ENCODE measurements around the gene CLEC4E. TPM values are rescaled to one million over a fixed set of nuclear protein-coding genes. Genes with fewer than 3 reads are reported as not detected.
"Not testable (repeated sequence)": the region's sequence is repeated elsewhere in the genome, so short reads cannot be mapped to it uniquely, and the experiment has no call there.

CLEC4E gene, protein sequence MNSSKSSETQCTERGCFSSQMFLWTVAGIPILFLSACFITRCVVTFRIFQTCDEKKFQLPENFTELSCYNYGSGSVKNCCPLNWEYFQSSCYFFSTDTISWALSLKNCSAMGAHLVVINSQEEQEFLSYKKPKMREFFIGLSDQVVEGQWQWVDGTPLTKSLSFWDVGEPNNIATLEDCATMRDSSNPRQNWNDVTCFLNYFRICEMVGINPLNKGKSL
- 1 to 10 TPM; 1.1 to 2.1 (median 1.6) TPM for polyA plus RNA-seq (ENCODE audit: insufficient read length in 4 of 4)

- not testable (repeated sequence) for DNase-seq (ENCODE audit: low read depth in 4 of 4, low spot score in 2 of 4)
Measured at GRCh38 chr12:8540831-8541230, at the start of gene CLEC4E. CLEC4E (minus strand) TSS chr12:8540905; CDS start chr12:8540797, 108 bp downstream.

DNA sequence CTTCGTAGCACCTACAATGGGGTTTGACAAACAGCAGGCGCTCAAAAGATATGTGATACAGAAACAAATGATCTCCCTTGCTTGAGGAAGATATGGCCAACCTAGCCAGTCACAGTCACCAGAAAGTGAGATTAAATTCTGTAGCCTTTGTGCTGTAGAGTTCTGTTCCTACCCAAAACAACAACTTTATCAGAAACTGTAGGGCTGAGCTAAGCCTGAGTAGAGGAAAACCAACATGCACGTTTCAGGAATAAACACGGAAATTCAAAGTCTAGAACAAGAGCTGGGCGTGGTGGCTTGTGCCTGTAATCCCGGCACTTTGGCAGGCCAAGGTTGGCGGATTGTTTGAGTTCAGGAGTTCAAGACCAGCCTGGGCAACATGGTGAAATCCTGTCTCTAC, 49.0 kb upstream of the CLEC4E start:
- no peak for DNase-seq (ENCODE audit: low read depth in 4 of 4, low spot score in 2 of 4)

DNA sequence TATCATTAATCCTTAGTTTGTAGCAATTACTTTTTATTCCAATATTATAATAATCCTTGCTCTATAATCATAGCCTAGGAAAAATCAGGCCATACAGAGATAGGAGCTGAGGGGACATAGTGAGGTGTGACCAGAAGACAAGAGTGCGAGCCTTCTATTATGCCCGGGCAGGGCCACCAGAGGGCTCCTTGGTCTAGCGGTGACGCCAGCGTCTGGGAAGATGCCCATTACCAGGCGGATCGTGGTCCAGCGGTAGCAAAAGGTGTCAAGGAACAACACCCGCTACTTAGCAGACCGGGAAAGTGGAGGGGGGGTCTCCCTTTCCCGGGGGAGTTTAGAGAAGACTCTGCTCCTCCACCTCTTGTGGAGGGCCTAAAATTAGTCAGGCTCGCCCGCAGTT, 43.8 kb upstream of the CLEC4E start:
- DNase-seq (ENCODE audit: low read depth in 4 of 4, low spot score in 2 of 4) = not testable (repeated sequence)

GRCh38 chr12:8584004-8584403, 43.3 kb upstream of the CLEC4E start:
- DNase-seq (ENCODE audit: low read depth in 4 of 4, low spot score in 2 of 4) = no peak

DNA sequence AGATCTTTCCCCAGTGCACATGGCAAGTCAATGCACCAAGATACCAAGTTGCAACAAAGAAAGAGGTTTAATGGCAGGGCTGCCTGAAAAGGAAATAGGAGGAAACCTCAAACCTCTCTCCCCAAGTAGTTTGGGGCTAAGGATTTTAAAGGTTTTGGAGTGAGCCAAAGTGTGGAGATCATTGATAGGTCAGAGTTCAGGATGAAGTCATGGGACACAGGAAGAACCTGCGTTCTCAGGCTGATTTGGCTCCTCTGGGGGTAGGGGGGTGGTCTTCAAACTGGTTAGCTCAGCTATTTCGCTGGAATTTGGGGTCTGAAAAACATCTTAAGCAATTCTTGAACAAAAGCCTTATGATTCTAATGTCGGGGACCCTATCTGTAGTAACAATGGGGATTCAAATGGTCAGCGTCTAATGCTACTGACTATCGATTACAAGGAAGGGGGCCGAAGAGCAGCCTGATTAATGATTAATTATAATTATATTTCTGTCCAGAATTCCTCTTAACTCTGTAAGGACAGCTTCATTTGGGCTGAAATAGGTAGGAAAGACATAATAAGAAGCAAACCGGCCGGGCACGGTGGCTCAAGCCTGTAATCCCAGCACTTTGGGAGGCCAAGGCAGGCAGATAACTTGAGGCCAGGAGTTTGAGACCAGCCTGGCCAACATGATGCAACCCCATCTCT, 40.5 kb upstream of the CLEC4E start:
- DNase-seq (ENCODE audit: low read depth in 4 of 4, low spot score in 2 of 4) = no peak

DNA sequence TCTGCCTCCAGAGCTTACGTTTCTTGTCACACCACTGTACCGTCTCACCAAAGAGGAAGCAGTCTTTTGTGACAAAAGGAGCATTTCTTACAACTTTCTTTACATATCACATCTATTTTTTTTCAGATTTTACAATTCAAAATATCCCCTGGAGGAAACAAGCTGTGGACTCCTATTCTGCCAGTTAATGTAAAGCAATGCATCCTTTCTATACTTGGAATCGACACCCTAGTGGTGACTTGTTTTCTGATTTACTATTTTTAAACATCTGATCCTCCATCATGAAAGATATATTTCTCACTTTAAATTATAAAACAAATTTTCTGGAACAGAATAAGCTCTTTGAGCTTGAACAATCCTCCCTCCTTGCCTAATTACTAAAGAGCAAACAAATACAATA, 37.2 kb upstream of the CLEC4E start:
- DNase-seq (ENCODE audit: low read depth in 4 of 4, low spot score in 2 of 4) = no peak

DNA sequence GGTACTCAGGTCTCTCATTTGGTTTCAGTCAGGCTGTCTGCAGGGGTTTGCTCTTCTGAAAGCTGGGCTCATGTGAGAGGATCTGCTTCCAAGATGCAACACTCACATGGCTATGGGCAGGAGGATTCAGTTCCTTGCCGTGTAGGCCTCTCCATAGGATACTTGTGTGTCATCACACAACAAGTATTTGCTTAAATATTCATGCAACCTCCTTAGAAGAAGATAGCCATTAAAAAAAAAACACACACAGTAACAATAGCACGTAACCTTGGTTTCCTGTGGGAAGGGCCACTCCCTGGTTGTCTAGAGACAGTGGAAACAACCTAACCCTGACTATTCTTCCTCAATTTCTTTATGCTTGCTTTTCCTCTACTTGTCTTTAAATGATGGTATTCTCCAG, 31.8 kb upstream of the CLEC4E start:
- no peak for DNase-seq (ENCODE audit: low read depth in 4 of 4, low spot score in 2 of 4)

DNA sequence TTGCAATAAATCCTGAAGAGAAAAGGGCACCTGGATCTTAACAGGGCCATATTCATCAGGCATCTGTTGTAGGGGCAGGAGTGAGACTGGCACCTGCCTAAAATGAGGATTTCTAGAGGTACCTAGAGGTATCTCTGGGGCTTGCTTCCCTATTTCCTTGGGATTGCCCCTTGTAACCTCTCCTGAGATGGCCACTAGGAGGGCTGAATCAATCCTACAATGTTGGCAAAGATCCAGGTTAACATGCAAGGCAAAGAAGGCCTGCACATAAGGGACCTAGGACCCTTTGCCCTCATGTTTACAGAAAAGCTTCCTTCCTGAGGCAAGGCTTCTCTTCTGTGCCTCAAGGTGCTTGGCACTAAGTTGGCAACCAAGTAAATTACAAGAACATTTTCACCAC, 25.8 kb upstream of the CLEC4E start:
- no peak for DNase-seq (ENCODE audit: low read depth in 4 of 4, low spot score in 2 of 4)

DNA sequence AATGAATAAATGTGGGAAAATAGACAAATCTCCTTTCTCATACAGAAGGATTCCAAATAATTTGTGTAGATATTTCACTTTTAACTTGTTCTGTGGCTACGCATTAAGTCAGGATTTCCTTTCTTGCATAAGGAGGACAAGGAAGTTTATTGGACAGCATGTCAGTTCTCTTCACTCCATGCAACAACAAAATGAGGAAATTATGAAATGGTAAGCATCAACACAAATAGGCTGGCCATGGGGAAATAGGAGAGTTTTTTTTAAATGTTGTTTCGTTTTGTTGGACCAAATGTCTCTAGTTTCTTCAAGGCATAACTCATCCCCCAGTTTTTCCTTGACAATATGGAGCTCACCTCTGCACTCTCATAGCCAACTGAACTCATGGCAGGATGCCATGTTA, 25.3 kb upstream of the CLEC4E start:
- DNase-seq (ENCODE audit: low read depth in 4 of 4, low spot score in 2 of 4) = not testable (repeated sequence)

- DNase-seq (ENCODE audit: low read depth in 4 of 4, low spot score in 2 of 4) = no peak
Measured at GRCh38 chr12:8564656-8565055, 24.0 kb upstream of the CLEC4E start.

GRCh38 chr12:8563356-8563755, 22.7 kb upstream of the CLEC4E start:
- DNase-seq (ENCODE audit: low read depth in 4 of 4, low spot score in 2 of 4) = no peak

- no peak for DNase-seq (ENCODE audit: low read depth in 4 of 4, low spot score in 2 of 4)
Measured at GRCh38 chr12:8562310-8562709, 21.6 kb upstream of the CLEC4E start.

- no peak for DNase-seq (ENCODE audit: low read depth in 4 of 4, low spot score in 2 of 4)
Measured at GRCh38 chr12:8561011-8561410, 20.3 kb upstream of the CLEC4E start.

- DNase-seq (ENCODE audit: low read depth in 4 of 4, low spot score in 2 of 4) = no peak
Measured at GRCh38 chr12:8559676-8560075, 19.0 kb upstream of the CLEC4E start.

GRCh38 chr12:8556531-8557097, 15.9 kb upstream of the CLEC4E start:
- no peak for DNase-seq (ENCODE audit: low read depth in 4 of 4, low spot score in 2 of 4)

DNA sequence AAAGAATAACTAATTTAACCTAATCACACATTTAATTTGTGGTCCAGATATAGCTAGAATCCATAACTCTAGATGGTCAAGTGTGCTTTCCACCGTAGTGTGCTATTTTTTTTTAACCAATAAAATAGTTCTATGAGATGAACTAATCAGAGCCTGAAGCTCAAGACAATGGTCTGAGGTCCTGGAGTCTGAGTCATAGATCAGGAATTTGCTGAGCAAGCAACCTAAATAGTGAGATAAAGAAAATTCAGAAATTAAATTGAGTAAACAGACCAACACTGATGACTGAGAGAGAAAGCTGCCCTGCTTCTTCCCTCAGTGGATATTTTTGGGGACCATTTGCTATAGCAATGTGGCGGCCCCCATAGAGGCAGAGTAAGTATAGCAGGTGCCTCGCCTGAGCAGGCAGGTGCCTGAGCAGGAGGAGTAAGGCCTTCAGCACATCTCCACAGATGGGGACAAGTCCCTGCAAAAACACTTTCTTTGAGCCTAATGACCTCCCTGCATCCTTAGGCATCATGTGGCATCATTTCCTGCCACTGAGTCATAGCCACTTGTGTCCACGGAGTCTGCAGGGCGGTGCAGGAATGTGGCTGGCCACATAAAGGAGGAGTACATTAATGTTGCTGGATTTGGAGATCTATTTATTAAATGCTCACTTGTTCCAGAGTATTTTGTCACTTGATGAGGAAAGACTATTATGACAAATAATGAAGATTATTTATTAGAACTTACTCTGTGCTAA, 13.9 kb upstream of the CLEC4E start:
- no peak for DNase-seq (ENCODE audit: low read depth in 4 of 4, low spot score in 2 of 4)

DNA sequence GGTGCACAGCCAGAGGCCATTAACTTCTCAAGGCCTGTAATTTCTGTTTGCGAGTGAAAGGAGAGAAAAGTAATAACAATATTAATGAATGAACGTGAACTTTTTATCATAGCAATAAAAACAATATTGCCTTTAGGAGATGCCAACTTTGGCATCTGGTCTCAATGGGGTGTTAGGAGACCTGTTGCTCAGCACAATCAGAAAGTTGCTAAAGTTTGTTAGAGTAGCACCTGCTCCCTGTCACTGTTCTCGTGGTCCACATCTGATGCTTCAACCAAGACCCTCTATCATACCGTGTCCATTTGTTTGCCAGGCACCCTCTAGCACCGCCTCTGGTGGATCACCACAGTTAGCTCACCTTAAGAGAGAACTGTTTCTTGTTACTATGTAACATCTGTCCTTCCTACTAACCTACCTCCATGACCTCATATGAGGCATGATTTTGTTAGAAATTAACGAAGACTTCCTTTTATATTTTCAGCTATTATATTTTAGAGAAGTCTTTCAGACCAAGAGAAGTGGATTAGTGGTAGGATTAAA, 12.5 kb upstream of the CLEC4E start:
- no peak for DNase-seq (ENCODE audit: low read depth in 4 of 4, low spot score in 2 of 4)

GRCh38 chr12:8549381-8549780, 8.7 kb upstream of the CLEC4E start:
- no peak for DNase-seq (ENCODE audit: low read depth in 4 of 4, low spot score in 2 of 4)

- no peak for DNase-seq (ENCODE audit: low read depth in 4 of 4, low spot score in 2 of 4)
Measured at GRCh38 chr12:8548192-8548591, 7.5 kb upstream of the CLEC4E start.

DNA sequence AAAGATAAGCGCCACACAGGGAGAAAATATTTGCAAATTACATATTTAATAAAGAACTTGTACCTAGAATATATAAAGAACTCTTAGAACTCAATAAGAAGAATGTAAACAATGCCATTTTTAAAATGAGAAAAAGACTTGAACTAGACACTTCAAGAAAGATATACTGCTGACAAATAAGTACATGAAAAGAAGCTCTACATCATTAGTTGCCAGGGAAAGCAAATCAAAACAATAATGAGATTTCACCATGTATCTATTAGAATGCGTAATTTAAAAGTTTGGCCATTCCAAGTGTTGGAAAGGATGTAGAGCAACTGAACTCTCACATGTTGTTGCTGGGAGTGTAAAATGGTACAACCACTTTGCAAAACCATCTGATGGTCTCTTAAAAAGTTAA, 6.9 kb upstream of the CLEC4E start:
- DNase-seq (ENCODE audit: low read depth in 4 of 4, low spot score in 2 of 4) = no peak

DNA sequence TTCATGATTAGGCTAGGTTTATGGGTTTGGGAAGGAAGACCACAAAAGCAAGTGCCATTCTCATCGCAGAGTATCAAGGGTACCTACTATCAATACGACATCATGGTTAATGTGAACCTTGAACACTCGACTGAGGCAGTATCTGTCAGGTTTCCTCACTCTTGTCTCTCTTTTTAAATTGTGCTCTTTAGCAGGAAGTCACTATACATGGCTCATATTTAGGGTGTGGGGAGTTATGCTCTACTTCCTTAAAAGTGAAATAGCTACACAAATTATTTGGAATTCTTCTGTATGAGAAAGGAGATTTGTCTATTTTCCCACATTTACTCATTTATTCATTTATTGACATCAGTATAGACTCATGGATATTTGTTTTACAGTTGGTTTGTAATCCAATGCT, 5.9 kb upstream of the CLEC4E start:
- DNase-seq (ENCODE audit: low read depth in 4 of 4, low spot score in 2 of 4) = no peak

Data from left renal cortex interstitium (tissue), 4 donors.